Fibroblast of peridontal ligament (primary cell): Measurements from ENCODE around the gene LRRC9.
A peak's percentile ranks its signal among the peaks of the same experiment; 100 is the strongest.
"Not testable (repeated sequence)": the region's sequence is repeated elsewhere in the genome, so short reads cannot be mapped to it uniquely, and the experiment has no call there.

ENCODE experiments used
- DNase-seq: peaks from one replicate; pipeline ENCODE4 v3.0.0-alpha.2; 2010; ENCODE audit errors: extremely low read depth

LRRC9 gene

DNA sequence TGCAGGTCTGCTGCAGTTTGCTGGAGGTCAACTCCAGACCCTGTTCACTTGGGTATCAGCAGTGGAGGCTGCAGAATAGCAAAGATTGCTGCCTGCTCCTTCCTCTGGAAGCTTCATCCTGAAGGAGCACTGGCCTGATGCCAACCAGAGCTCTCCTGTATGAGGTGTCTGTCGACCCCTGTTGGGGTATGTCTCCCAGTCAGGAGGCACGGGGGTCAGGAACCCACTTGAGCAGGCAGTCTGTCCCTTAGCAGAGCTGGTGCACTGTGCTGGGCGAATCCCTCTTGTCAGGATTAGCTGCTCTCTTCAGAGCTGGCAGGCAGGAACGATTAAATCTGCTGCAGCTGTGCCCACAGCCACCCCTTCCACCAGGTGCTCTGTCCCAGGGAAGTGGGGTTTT lies 37.9 kb downstream of the LRRC9 start:
- not testable (repeated sequence) for DNase-seq

GRCh38 chr14:59959668-59960067 lies 39.7 kb downstream of the LRRC9 start:
- no peak for DNase-seq

DNA sequence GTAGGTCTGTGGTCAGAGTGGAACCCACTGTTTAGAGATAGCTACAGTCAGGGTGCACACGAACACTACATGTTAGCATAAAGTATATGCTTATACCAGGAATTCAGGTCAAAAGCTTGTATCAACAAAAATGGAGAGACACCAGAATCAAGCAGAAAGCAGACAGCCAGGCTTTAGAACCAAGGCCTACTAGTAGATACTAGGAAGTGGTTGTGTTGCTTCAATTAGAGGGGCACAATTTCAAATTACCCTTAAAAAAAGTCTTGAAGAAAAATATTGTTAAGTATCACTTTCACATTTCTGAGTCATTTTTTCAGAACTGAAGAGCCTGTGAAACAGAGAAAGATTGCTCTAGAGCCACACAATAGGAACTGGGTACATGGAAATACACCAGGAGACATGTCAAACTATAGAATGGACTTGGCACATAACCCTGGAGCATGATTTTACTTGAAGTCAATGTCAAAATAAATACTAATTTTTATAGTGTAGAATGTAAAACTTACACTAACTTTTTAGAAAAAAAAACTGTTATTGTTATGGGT lies 41.6 kb downstream of the LRRC9 start:
- no peak for DNase-seq

- DNase-seq, result peak; percentile 33
Measured at GRCh38 chr14:59964251-59965007, 44.5 kb downstream of the LRRC9 start.

GRCh38 chr14:59969319-59969718 lies 49.4 kb downstream of the LRRC9 start:
- DNase-seq, result peak; percentile 70

DNA sequence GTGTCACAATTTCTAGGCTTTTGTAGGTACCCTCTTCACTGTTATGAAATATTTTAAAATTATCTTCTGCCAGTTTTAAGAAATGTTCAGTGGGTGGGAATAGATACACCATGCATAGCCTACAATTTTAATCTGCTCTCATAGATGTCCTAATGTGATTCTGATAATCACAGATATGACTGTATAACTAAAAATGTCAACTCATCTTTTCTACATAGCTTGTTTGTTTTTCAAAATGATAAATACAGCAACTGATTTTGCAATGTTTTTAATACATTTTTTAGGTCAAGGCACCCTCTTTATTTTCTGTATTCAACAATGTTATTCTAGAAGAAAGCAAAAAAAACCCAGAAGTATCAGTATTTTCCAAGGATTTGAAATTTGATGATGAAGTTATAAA lies 61.6 kb downstream of the LRRC9 start:
- no peak for DNase-seq

DNA sequence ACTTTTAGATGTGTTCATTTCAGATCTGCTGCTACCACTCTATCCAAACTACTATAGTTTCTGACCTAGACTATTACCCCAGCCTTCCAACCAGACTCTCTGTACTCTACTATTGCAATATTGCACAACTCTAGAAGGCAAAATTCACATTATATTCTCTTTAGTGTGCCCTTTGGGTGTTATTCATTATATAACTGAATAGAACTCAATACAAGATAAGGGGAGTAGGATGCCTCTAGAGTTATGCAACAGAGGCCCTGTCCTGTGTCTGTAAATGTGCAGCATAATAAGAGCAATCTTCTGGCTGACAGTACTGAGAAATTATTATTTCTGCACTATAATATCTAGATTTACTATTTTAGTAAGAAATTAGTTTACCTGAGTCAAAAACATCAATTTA lies 63.1 kb downstream of the LRRC9 start:
- DNase-seq, result no peak

DNA sequence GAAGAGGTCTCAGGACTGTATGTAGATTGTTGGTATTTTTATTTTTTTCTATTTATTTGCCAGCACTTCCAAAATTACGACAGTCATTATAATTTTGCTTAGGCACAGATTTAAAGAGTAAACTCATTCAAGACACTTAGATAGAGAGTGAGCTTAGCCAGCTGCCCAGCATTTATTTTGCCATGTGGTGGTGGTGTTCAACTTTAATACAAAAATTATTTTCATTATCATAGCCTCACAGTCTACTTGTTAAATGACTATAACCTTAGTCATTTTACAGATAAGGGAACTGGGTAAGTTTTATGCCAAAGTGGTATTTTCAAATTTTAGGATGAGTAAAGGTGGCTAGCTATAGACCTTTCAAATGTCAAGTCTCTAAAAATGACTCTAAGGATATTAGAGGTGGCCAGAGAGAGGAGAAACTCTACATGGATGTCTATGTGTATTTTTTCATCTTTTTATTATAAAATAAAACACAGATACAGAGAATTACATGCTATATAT lies 66.7 kb downstream of the LRRC9 start:
- DNase-seq, result no peak

DNA sequence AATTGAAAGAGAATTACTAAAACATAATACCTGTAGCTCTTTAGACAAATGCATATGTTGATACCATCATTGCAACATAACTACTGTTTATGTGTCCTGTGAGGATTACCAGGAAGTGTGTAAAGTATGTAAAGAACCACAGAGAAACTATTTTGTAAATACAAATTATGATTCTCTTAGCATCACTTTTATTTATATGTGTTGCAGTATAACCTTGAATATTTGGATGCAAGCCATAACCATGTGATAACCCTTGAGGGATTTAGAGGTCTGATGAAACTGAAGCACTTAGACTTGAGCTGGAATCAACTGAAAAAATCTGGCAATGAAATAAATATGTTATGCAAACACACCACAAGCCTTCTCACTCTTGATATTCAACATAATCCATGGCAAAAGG lies 77.5 kb downstream of the LRRC9 start:
- DNase-seq, result peak; percentile 62

GRCh38 chr14:59997966-59998365 lies 78.0 kb downstream of the LRRC9 start:
- no peak for DNase-seq

DNA sequence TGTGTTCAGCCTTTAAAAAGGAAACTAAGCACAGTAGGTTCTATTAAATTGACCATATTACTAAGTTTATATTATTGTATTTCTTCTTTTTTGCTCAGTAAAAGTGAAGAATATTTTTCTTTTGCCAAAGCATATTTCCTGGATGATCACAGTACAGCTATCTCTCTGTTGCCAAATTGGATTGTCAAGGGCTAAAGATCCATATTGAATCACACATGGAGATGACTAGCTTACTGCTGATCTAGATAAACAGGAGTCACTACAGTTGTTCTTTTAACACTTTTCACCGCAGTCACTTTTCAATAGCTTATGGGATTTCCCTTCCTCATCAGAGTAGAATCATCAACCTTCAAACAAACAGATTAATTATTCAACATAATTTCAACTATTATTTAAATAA lies 78.6 kb downstream of the LRRC9 start:
- DNase-seq, result no peak

GRCh38 chr14:60002819-60003492 lies 83.0 kb downstream of the LRRC9 start:
- no peak for DNase-seq

GRCh38 chr14:60003991-60004390 lies 84.0 kb downstream of the LRRC9 start:
- DNase-seq, result no peak

- DNase-seq, result peak; percentile 36
Measured at GRCh38 chr14:60008042-60008441, 88.1 kb downstream of the LRRC9 start.

- not testable (repeated sequence) for DNase-seq
Measured at GRCh38 chr14:60010263-60010662, 90.3 kb downstream of the LRRC9 start.

DNA sequence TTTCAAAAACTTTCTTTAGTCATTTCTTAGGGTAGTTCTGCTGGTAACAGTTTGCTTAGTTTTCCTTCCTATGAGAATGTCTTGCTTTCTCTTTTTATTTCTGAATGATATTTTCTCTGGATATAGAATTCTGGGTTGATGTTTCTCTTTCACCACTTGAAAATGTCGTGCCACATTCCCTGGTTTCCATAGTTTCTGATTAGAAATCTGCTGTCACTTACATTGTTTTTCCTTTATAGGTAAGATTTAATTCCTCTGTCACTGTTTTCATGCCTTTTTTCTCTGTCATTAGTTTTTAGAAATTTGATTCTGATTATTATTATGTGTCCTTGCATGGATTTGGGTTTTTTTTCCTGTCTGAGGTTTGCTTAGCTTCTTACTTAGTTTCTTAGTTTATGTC lies 94.5 kb downstream of the LRRC9 start:
- DNase-seq, result no peak

DNA sequence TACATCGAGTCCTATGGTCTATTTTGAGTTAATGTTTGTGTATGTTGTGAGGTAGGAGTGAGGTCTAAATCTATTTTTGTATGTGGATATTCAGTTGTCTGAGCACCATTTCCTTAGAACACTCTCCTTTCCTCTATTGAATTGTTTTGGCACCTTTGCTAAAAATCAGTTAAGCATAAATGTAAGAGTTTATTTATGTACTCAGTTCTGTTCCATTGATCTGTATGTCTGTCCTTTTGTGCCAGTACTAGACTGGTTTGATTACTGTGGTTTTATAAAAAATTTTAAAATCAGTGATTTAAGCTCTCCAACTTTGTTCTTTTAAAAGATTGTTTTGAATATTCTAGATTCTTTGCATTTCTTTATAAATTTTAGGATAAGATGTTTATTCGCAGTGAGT lies 101.7 kb downstream of the LRRC9 start:
- DNase-seq, result no peak

- DNase-seq, result no peak
Measured at GRCh38 chr14:60025571-60025970, 105.6 kb downstream of the LRRC9 start.

DNA sequence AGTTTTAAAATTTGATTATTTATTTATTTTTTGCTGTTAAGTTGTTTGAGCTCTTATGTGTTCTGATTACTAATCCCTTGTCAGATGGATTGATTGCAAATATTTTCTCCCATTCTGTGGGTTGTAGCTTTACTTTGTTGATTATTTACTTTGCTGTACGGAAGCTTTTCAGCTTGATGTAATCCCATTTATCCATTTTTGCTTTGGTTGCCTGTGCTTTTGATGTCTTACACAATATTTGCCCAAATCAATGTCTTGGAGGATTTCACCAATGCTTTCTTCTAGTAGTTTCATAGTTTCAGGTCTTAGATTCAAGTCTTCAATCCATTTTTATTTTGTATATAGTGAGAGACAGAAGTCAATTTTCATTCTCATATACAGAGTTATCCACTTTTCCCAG lies 115.2 kb downstream of the LRRC9 start:
- no peak for DNase-seq

- DNase-seq, result not testable (repeated sequence)
Measured at GRCh38 chr14:60047976-60048375, 128.0 kb downstream of the LRRC9 start.

GRCh38 chr14:60051721-60052221 lies 131.8 kb downstream of the LRRC9 start:
- peak; percentile 82 for DNase-seq

DNA sequence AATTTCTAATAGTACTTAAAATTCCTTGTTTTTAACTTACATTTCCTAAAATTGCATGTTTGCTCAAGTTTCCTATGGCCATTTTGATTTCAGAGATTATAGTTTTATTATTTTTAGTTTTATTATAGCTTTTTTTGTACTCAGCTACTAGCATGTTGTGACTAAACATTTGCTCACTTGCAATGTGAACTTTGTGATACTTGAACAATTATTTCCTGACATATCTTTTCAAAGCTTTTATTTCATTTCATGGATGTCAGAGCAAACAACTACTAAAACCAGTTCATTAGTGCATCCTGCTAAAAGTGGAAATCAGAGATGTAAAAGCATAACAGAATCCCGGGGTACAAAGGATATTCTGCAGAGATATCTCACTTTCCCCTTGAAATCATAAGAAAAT lies 138.1 kb downstream of the LRRC9 start:
- DNase-seq, result no peak

DNA sequence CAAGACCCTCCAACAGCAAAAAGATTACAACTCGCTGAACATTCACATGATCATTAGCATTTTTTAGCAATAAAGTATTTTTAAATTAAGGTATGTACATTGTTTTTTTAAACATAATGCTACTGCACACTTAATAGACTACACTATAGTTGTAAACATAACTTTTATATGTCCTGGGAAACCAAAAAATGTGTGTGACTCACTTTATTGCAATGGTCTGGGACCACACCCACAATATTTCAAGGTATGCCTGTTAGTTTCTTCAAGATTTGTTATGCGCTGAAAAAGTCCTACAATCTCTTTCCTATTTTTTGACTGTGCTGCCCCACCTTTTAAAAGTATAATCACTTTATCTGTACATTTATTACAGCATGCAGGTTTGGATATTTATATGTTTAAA lies 141.4 kb downstream of the LRRC9 start:
- DNase-seq, result no peak
